ENCODE measurements around the gene KIAA1549. TPM values are rescaled to one million over a fixed set of nuclear protein-coding genes. Genes with fewer than 3 reads are reported as not detected.

KIAA1549 gene
- total RNA-seq, 1 experiment from 2014 or later, result 14.1 TPM

- TF ChIP-seq CTCF (IDR thresholded peaks at IDR 0.05), result no peak
- TF ChIP-seq REST (IDR thresholded peaks at IDR 0.05; ENCODE audit: insufficient read depth in 1 of 2, low read depth in 2 of 2, low read length in 1 of 2), result no peak
- TF ChIP-seq TCF7L2 (IDR thresholded peaks at IDR 0.05; ENCODE audit: low read depth, low read length), result no peak
- TF ChIP-seq SIN3A (IDR thresholded peaks at IDR 0.05; ENCODE audit: borderline replicate concordance, insufficient read depth, low read depth, low read length), result no peak
- no peak for TF ChIP-seq POLR2AphosphoS5 (IDR thresholded peaks at IDR 0.05; ENCODE audit: low read depth, low read length)
- Histone ChIP-seq H3K27me3 (ENCODE audit: control insufficient read depth, insufficient read depth, low read length) (no peaks in the 10 kb centered on the region), H3K36me3 (ENCODE audit: control insufficient read depth, insufficient read depth, low read length) (0 out of 2 replicates have a peak, but pooled peaks cover 2% of the 10 kb centered on the region), H3K9me3 (ENCODE audit: control insufficient read depth, insufficient read depth, low read depth, low read length) (no peaks in the 10 kb centered on the region), H3K4me1 (ENCODE audit: control insufficient read depth, insufficient read depth, low read length) (peaks cover 53% of the 10 kb centered on the region), H3K4me3 (ENCODE audit: low read depth in 2 of 2, low read length in 2 of 2) (no peak overlapping the region), H3K27ac (ENCODE audit: low read length) (peak overlapping the region; percentile 71)
- ATAC-seq, result no peak
- intact Hi-C loops (cut with micrococcal nuclease; ENCODE audit: unreplicated experiment) (loop anchor here (10.0 kb wide), 2 partner anchors 95 to 125 kb away; partner anchors contain the start of gene KIAA1549), in situ Hi-C loops (cut with HindIII; ENCODE audit: low pct_unique_long_range_greater_than_20kb, low sequenced_read_pairs) (no loop called here)
- no TSS peak for BruUV-seq (replicated peaks)
- no peak for DNase-seq (ENCODE audit: low read depth, low spot score)
- ChIA-PET CTCF (no interaction called here), POLR2A (no interaction called here)
These were observed 91.3 kb downstream of the KIAA1549 start for GRCh38 chr7:138889582-138890498.

- Histone ChIP-seq H3K27ac (ENCODE audit: low read length) (peak overlapping the region; percentile 54; the same call in 1 of the 2 replicates), H3K4me3 (ENCODE audit: low read depth in 2 of 2, low read length in 2 of 2) (no peak overlapping the region), H3K36me3 (ENCODE audit: control insufficient read depth, insufficient read depth, low read length) (no peaks in the 10 kb centered on the region), H3K27me3 (ENCODE audit: control insufficient read depth, insufficient read depth, low read length) (no peaks in the 10 kb centered on the region), H3K9me3 (ENCODE audit: control insufficient read depth, insufficient read depth, low read depth, low read length) (no peaks in the 10 kb centered on the region), H3K4me1 (ENCODE audit: control insufficient read depth, insufficient read depth, low read length) (peaks cover 53% of the 10 kb centered on the region)
- intact Hi-C loops (cut with micrococcal nuclease; ENCODE audit: unreplicated experiment) (loop anchor here (10.0 kb wide), 2 partner anchors 97 to 127 kb away; partner anchors contain the start of gene KIAA1549), in situ Hi-C loops (cut with HindIII; ENCODE audit: low pct_unique_long_range_greater_than_20kb, low sequenced_read_pairs) (no loop called here)
- no peak for DNase-seq (ENCODE audit: low read depth, low spot score)
- CTCF ChIA-PET, result no interaction called here
- BruUV-seq (replicated peaks), result no TSS peak
- no peak for TF ChIP-seq CTCF (IDR thresholded peaks at IDR 0.05)
- no peak for TF ChIP-seq SIN3A (IDR thresholded peaks at IDR 0.05; ENCODE audit: borderline replicate concordance, insufficient read depth, low read depth, low read length)
- TF ChIP-seq REST (IDR thresholded peaks at IDR 0.05; ENCODE audit: insufficient read depth in 1 of 2, low read depth in 2 of 2, low read length in 1 of 2), result no peak
- TF ChIP-seq POLR2AphosphoS5 (IDR thresholded peaks at IDR 0.05; ENCODE audit: low read depth, low read length), result no peak
- TF ChIP-seq TCF7L2 (IDR thresholded peaks at IDR 0.05; ENCODE audit: low read depth, low read length), result no peak
- ATAC-seq, result no peak
- POLR2A ChIA-PET, result no interaction called here
These were observed 93.1 kb downstream of the KIAA1549 start for GRCh38 chr7:138887872-138888656.
